Measurements from ENCODE around the gene CCT4. TPM values are rescaled to one million over a fixed set of nuclear protein-coding genes. Genes with fewer than 3 reads are reported as not detected.

The CCT4 gene
- 95.4 and 122 TPM in 2 replicates for total RNA-seq

DNA sequence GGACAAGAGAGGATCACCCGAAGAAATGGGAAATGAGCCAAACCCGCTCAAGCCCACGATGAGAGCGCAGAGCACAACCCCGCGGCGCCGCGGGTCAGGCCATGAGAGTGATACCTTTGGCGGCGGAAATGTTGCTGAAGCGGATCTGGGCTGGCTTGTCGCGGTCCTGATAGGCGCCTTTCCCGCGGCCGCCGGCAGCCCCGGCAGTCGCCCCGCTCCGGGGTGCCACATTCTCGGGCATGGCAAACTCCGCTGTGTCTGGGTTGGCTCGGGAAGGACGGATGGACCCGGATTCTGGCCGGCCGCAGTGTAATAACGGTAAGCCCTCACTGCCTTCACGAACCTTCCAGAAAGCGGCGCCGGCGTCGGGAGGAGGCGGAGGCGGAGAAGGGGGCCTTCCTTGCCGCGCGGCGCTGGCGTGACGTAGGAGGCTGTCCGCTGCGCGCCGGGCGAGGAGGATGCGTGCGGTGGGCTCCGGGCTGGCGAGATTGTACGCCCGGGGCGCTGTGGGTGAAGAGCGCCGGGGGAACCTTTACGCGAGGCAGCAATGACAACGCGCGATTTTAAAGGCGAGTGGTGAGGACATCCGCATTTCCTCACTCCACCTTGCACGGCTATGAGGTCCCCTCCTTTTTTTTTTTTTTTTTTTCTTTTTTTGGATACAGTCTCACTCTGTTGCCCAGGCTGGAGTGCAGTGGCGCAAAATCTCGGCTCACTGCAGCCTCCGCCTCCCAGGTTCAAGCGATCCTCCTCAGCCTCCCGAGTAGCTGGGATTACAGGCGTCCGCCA, at the start of gene CCT4:
TSS of gene CCT4 (minus strand) at position 390 of the 789 bp plus-strand sequence. CDS start at position 241, 149 bp downstream.

GRCh38 chr2:61905372-61906185, 17.1 kb upstream of the CCT4 start, which contains the start of gene COMMD1:
TSS of gene COMMD1 (plus strand) at chr2:61905674. CDS start at chr2:61905679, 5 bp downstream.

GRCh38 chr2:61853847-61854563, 34.5 kb downstream of the CCT4 start, which contains the start of gene FAM161A:
TSS of gene FAM161A (minus strand) at chr2:61854060. CDS start at chr2:61854041, 19 bp downstream.

Small RNA genes within 50 kb of the gene (small RNA-seq; reads per million reads assigned to genes)
- gene RF00019, result not detected

Other genes starting within 250 kb of the CCT4 start
- 1.1 and 2.7 TPM in 2 replicates for gene FAM161A, start 34.6 kb downstream of the CCT4 start, total RNA-seq
- gene COMMD1, start 17.0 kb upstream of the CCT4 start, total RNA-seq, result 43.2 and 54.9 TPM in 2 replicates